Body of pancreas (tissue), 4 donors: ENCODE measurements around the gene GALE.
"Not testable (repeated sequence)": the region's sequence is repeated elsewhere in the genome, so short reads cannot be mapped to it uniquely, and the experiment has no call there.

Experiments
- POLR2A ChIP-seq, 3 donors: fragments of 450-650 bp; IDR thresholded peaks; one replicate each; pipeline ENCODE4 v1.6.1; 2016; ENCODE audit warnings: antibody characterized with exemption in 3 of 3, mild to moderate bottlenecking in 2 of 3
- TF ChIP-seq, protein P1 (sequence below), 7 experiments: fragments of 450-650 bp in 4 of 7; fragments of 200-600 bp in 3 of 7; sonication (generic) in 3 of 7; IDR thresholded peaks; one replicate each; pipeline ENCODE4 v1.5.1; 2016 to 2019; ENCODE audit warnings: antibody characterized with exemption in 7 of 7

GRCh38 chr1:23783141-23783540, 17.4 kb downstream of the GALE start:
- TF ChIP-seq, protein P1, sequence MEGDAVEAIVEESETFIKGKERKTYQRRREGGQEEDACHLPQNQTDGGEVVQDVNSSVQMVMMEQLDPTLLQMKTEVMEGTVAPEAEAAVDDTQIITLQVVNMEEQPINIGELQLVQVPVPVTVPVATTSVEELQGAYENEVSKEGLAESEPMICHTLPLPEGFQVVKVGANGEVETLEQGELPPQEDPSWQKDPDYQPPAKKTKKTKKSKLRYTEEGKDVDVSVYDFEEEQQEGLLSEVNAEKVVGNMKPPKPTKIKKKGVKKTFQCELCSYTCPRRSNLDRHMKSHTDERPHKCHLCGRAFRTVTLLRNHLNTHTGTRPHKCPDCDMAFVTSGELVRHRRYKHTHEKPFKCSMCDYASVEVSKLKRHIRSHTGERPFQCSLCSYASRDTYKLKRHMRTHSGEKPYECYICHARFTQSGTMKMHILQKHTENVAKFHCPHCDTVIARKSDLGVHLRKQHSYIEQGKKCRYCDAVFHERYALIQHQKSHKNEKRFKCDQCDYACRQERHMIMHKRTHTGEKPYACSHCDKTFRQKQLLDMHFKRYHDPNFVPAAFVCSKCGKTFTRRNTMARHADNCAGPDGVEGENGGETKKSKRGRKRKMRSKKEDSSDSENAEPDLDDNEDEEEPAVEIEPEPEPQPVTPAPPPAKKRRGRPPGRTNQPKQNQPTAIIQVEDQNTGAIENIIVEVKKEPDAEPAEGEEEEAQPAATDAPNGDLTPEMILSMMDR (IDR thresholded peaks at IDR 0.05) = not testable (repeated sequence)
- not testable (repeated sequence) for TF ChIP-seq POLR2A (IDR thresholded peaks at IDR 0.05)
